Stimulated activated CD4-positive, alpha-beta T cell treated with anti-CD3 and anti-CD28 coated beads, Interleukin-4, amount 100 ng/mL, for 24 hours (primary cell): ENCODE measurements around the gene ERO1B.

Experiments used
- DNase-seq: peaks from one replicate; pipeline ENCODE4 v3.0.0-alpha.2; 2020

ERO1B gene

DNA sequence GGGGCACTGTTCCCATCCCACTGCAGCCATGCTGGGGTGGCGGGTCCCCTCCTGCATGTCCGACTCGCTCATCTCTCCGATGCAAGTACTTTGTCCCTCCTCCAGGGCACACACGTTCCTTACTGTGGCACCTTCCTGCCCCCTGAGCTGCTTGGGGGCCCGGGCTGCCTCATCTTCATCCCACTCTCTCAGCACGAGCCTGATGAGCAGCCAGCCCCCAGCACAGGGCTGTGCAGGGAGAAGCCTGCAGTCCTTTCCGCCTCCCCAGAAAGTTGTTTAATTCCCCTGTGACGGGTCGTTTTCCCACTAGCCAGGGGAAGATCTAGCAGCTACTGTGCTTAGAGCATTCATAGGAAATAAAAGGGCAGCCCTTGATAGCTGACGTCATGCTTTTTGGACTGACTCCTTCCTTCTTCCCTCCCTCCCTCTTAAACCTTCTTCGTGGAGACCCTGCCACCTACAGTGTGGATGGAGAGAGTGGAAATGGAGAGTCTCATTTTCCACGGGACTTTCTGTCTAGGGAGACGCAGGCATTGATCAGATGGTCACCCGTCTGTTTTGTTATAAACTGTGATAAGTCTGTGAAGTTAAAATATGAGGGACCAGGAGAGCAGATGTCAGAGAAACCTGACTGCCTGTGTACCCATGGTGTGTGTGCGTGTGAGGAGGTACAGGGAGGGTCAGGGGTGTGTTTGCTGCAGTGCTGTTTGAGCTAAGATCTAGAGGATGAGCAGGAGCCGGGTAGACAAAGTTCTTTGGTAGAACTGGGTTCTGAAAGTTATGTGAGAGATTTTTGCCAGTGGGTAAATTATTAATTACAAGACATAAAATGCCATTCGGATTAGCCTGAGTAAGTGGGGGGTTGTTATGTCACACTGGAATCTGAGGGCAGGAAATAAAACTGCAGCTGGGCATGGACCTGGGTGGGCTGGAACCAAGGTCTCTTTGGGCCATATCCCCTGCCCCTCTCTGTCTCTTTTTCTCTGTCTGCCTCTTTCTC lies 105.1 kb downstream of the ERO1B start:
- DNase-seq: no peak

DNA sequence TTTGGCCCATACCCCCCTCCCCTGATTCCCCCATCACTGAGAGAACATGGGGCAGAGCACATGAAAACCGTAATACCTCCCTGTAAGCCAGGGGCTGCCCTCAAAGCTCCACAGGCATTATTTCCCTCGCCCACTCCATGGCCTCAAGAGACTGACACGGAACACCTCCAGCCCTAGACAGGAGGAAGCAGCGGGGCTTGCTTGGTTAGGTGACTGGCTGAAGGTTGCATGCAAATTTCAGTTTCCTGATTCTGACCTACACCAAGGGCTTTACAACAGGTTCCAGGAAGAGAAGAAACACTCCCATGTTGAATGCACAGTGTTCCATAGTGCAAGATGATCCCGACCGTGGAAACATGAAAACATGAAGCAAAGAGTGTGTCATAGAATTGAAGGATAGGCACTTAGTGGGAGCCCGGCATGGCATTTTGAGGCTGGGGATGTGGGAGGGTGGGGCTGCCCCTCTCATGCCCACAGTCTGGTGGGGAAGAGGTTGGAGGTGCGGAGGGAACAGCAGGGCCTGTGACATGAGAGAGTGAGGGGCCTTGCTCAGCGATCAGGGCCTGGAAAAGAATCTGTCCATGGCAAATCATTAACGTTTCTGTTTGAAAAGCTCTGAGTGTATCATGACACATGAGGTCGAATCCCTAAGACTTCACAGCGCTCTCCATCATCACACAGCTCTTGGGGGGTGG lies 106.0 kb downstream of the ERO1B start:
- DNase-seq: no peak

DNA sequence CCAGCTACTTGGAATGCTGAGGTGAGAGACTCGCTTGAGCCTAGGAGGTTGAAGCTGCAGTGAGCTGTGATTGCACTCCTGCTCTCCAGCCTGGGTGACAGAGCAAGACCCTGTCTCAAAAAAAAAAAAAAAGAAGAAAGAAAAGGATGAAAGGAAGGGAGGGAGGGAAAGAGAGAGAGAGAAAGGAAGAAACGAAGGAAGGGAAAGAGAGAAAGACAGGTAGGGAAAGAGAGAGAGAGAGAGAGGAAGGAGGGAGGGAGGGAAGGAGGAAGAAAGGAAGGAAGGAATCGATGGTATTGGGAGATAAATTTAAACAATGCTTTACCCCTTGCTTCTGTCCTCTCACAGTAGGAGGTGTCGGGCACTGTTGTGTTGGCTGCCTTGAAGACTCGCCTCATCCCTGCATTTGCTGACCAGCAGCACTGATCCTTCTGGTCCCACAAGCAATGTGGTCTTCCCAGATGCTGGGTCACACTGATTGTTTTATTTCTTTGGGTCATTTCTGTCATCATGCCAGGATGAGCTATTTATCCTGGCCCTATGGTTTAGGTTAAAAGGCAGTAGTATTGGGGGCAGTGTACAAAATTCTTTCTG lies 108.5 kb downstream of the ERO1B start:
- DNase-seq: no peak

DNA sequence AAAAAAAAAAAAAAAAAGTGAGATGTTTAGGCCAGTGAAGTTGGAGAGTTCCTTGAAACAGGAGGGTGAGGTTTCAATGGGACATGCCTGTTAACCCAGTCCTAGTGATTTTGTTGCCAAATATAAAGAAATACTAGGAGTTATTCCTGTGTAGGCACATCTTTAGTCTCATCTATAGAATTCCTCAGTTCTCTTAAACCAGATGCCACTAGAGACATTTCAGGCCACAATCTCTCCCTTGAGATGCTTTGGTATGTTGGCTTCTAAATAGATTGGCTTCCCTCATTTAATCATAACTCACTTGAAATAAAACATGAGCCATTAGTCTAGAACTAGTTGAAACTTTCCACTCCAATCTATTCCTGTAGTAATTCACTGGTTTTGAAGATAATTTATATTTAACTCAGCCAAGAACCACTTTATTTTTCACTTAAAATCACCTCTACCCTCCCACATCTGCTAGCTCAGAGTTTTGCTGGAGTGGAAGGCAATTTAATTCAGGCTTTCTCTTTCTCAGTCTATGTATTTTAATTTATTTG lies 109.6 kb downstream of the ERO1B start:
- no peak for DNase-seq

DNA sequence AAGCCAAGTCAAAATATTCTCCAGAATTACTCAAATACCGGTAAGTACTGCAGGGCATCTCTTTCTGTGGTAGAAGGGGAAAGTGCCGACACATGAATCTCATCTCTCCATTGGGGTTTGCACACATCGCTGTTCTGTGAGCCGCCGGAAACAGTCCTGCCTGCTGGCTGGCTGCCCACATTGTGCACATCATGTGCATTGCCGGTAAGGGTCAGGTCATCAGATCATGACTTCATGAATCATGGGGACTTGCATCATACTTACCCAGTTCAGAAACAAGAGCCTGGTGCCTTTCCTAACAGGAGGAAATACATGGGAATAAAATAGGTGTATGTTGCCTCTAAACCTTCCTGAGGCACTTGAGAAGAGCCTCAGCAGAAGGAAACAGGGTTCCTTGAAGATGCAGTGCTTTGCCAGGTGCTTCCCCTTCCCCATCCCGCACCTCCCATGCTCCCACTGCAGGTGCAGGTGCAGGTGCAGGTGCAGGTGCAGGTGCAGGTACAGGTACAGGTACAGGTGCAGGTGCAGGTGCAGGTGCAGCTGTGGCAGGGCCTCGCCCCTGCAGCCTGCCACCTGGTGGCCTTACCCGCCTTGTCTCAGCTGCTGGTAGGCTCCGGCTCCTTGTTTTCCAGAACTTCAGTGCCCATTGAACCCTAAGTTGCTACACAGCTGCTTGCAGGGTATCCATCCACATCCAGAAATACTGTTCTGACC lies 112.9 kb downstream of the ERO1B start:
- peak; percentile 12 for DNase-seq

DNA sequence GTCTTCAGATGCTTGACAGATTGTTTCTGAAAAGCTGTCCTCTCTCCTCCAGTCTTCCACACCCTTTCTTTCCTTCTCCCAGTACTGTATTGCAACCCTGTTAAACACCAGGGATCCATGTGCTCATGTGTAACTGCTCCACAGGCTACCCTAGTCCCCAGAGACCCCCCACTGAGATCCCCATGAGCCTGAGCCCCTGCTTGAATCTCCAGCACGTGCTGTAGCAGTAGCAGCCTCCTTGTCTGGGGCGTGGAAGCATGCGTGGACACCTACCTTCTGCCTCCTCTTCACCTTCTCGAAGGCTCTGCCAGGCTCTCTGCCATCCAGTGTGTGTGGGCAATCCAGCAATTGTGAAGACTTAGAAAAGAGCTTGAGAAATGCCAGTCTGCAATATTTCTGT lies 114.2 kb downstream of the ERO1B start:
- no peak for DNase-seq

DNA sequence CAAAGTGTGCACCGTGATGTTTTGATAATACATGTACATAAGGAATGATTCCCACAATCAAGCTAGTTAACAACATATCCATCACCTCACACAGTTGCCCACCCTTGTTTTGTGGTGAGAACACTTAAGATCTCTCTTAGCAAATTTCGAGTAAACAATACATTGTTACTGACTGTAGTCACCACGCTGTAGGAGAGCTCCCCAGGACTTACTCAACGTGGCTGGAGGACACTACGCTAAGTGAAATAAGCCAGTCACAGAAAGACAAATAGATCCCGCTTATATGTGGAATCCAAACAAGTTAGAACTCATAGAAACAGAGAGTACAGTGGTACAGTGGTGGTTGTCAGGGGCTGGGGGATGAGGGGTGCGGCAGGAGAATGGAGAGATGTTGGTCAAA lies 114.6 kb downstream of the ERO1B start:
- DNase-seq: no peak

DNA sequence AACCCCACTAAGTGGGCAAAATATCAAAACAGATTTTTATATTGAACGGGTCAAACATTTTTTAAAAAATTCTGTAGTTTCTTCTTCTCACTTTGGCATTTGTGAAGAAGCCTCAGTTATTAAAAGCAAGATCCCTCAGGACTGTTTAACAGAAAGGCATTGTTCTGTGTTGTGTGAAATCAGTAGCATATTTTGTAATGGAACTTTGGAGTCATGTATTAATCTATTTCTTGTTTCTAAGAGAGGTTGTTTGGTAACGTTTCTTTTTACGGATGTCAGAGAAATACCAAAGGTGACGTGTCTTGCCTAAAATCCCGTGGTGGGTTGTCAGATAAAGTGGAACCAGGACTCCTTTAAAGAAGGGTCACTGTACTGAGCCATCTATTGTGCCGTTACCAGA lies 115.7 kb downstream of the ERO1B start:
- no peak for DNase-seq
